Sigmoid colon (tissue), 7 donors: ENCODE results near the gene NYNRIN. TPM values are rescaled to one million over a fixed set of nuclear protein-coding genes. Genes with fewer than 3 reads are reported as not detected.

Experiments
- DNase-seq: peaks from one replicate; pipeline ENCODE4 v3.0.0-alpha.2; 2019
- H3K27ac ChIP-seq, 4 donors: fragments of 200-600 bp; sonication (generic); one replicate each; pipeline ENCODE4 v1.5.1; 2016 to 2019; ENCODE audit warnings: mild to moderate bottlenecking in 1 of 4
- H3K27me3 ChIP-seq, 3 donors: fragments of 200-600 bp; sonication (generic); one replicate each; pipeline ENCODE4 v1.5.1; 2019; ENCODE audit warnings: mild to moderate bottlenecking in 1 of 3
- H3K36me3 ChIP-seq, 4 donors: fragments of 200-600 bp; sonication (generic); one replicate each; pipeline ENCODE4 v1.5.1; 2016 to 2019
- H3K4me1 ChIP-seq, 4 donors: fragments of 200-600 bp; sonication (generic); one replicate each; pipeline ENCODE4 v1.5.1; 2017 to 2019
- H3K4me3 ChIP-seq, 4 donors: fragments of 200-600 bp; sonication (generic); one replicate each; pipeline ENCODE4 v1.5.1; 2017 to 2019; ENCODE audit warnings: mild to moderate bottlenecking in 2 of 4, moderate library complexity in 1 of 4
- H3K9me3 ChIP-seq, 4 donors: fragments of 200-600 bp in 3 of 4; sonication (generic) in 3 of 4; one replicate each; pipeline versions ENCODE4 v1.5.1 to v1.6.1; 2013 to 2019
- CTCF ChIP-seq, 4 experiments: fragments of 450-650 bp in 3 of 4; fragments of 200-600 bp in 1 of 4; IDR thresholded peaks; one replicate each; pipeline ENCODE4 v1.5.1; 2016 to 2019; ENCODE audit warnings: antibody characterized with exemption in 4 of 4, mild to moderate bottlenecking in 3 of 4, moderate library complexity in 2 of 4
- EP300 ChIP-seq, 4 donors: sonication (generic); formaldehyde crosslinking; IDR thresholded peaks; one replicate each; pipeline ENCODE4 v1.6.1; 2017; ENCODE audit warnings: antibody characterized with exemption in 4 of 4
- POLR2A ChIP-seq, 2 donors: fragments of 450-650 bp; IDR thresholded peaks; one replicate each; pipeline ENCODE4 v1.6.1; 2016; ENCODE audit warnings: antibody characterized with exemption in 2 of 2, mild to moderate bottlenecking in 2 of 2, moderate library complexity in 2 of 2
- POLR2AphosphoS5 ChIP-seq, 4 donors: sonication (generic); formaldehyde crosslinking; IDR thresholded peaks; one replicate each; pipeline ENCODE4 v1.6.1; 2017; ENCODE audit warnings: antibody characterized with exemption in 4 of 4
- WGBS, 2 donors: extraction: QIAGEN DNeasy Blood & Tissue Kit; methylation state at CpG; one replicate each; pipeline ENCODE4 v1.1.7; 2013; 5-methylcytosine and 5-hydroxymethylcytosine counted together
- intact Hi-C: fragments of 100-400 bp; cut with DNase I; formaldehyde crosslinking; loops from one replicate; pipeline ENCODE4 v1.15.1; 2023
- polyA plus RNA-seq, 3 donors: library from polyadenylated mRNA; stranded (reverse); fragments of 200-250 nt; gene quantifications; one replicate each; pipeline ENCODE4 v1.2.3, GENCODE V29; 2013
- total RNA-seq, 4 donors: library from RNA; depleted of rRNA; stranded (reverse); fragments of >200 nt; gene quantifications; one replicate each; pipeline ENCODE4 v1.1.0, GENCODE V29; 2016
- donor health status: healthy with polysubstance abuse.
- donor health status: Bipolar disorder and iron deficiency.
- donor health status: healthy.

The NYNRIN gene
- total and polyA plus RNA-seq, 7 donors: 0.60 to 17.4 (median 6.8) TPM

DNA sequence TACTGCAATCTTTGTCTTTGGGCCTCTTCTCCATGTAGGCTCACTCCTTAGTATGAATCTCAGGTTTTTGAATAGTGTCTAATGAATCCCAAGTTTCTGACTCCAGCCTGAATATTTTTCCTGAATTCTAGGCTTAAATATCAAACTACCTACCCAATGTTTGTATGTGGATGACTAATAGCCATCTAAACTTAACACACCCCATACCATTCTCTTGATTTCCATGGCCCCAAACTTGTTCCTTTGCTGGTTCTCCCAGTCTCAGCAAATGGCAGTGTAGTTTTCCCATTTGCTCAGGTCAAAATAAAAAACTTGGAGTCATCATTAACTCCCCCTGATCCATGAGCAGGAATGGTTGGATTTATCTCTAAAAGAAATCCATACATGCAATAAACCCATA, 62.5 kb downstream of the NYNRIN start:
- no peak for DNase-seq
- Histone ChIP-seq H3K27ac (no peak overlapping the region), H3K27me3 (no peaks in the 10 kb centered on the region), H3K4me3 (no peak overlapping the region), H3K9me3 (no peaks in the 10 kb centered on the region), H3K36me3 (no peaks in the 10 kb centered on the region), H3K4me1 (no peaks in the 10 kb centered on the region)
- intact Hi-C loops: no loop called here
- TF ChIP-seq CTCF (IDR thresholded peaks at IDR 0.05): no peak

DNA sequence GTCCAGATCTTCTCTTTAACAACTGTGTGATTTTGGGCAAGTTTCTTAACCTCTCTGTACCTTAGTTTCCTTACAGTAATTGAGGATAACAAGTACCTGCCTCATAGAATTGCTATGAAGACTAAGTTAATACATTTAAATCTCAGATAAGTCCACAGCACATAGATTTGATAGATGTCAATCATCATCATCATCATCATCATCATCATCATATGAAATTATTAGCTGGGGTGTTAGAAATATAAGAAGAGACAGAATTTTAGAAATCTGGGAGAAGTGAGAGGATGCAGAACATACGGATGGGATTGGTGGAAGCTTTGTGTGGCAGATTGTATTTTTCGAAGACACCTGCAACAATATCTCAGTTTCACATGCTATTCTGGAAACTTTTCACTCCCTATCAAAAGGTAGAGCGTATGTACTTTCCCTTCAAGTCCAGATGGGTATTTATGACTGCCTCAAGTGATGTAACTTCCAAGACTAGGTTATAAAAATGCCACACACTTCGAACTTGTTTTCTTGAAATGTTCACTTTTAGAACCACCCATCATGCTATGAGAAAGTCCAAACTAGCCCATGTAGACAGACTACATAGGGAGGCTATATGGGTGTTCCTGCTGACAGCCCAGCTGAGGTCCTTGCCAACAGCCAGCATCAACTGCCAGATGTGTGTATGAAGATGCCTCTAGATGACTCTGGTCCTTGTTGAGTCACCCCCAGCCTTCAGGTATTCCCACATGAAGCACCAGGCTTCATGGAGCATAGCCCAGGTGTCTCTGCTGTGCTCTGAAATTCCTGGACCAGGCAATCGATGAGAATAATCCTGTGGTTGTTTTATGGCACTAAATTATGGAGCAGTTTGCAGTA, 64.4 kb downstream of the NYNRIN start:
- H3K4me1 ChIP-seq: no peaks in the 10 kb centered on the region
- DNase-seq: no peak
- H3K9me3 ChIP-seq: no peaks in the 10 kb centered on the region
- intact Hi-C loops: no loop called here
- TF ChIP-seq CTCF (IDR thresholded peaks at IDR 0.05): no peak
- TF ChIP-seq EP300 (IDR thresholded peaks at IDR 0.05): no peak
- TF ChIP-seq POLR2A (IDR thresholded peaks at IDR 0.05): no peak
- no peak for TF ChIP-seq POLR2AphosphoS5 (IDR thresholded peaks at IDR 0.05)
- no peak overlapping the region for H3K4me3 ChIP-seq
- 24 to 48% methylated on average over 3 to 5 of the region's 5 CpGs for WGBS, 2 donors
- no peaks in the 10 kb centered on the region for H3K27me3 ChIP-seq
- no peaks in the 10 kb centered on the region for H3K36me3 ChIP-seq
- no peak overlapping the region for H3K27ac ChIP-seq

DNA sequence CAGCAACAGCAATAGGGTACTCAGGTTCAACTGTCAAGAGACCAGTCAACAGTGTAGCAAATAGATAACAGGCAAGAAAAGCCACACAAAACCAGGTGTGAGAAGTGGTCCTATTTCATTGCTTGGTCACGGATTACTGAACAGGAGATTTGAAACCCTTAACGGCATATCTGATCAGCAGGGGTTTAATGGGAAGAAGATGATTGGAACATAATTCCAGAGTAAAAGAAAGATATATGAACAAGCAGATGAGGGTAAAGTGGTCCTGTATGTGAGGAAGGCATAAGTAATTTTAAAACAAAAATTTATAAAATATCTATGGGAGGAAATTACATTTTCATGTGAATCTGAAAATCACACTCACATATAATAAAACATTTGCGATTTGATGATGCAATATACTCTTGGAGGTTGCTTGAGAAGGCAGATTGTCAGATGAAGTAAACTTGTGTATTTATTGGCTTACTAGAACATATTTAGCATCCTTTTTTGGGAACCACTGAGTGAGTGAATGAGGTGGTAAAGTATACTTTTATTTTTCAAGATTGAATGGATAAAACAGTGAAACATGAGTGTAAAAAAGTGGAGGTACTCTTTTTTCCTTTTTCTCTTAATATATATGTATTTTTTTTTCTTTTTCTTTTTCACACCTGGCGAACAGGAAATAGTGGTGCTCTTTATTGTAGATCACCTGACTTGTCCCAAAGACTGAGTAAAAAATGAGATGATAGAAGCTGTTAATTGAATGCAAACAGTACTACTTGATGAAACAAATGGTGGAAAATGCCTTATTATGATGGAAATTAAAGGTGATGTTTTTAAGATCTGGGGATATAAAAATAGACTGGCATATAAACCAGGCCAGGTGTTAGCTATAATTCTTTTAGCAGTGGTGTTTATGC, 65.3 kb downstream of the NYNRIN start:
- Histone ChIP-seq H3K4me1 (no peaks in the 10 kb centered on the region), H3K9me3 (no peaks in the 10 kb centered on the region), H3K4me3 (no peak overlapping the region), H3K27me3 (no peaks in the 10 kb centered on the region), H3K36me3 (no peaks in the 10 kb centered on the region), H3K27ac (no peak overlapping the region)
- intact Hi-C loops: no loop called here
- TF ChIP-seq CTCF (IDR thresholded peaks at IDR 0.05) (no peak), POLR2AphosphoS5 (IDR thresholded peaks at IDR 0.05) (no peak), EP300 (IDR thresholded peaks at IDR 0.05) (no peak), POLR2A (IDR thresholded peaks at IDR 0.05) (no peak)
- 18 to 56% methylated on average over 4 of the region's 4 CpGs for whole genome bisulfite sequencing, 2 donors
- no peak for DNase-seq

GRCh38 chr14:24465368-24465767, 66.6 kb downstream of the NYNRIN start:
- 90 to 97% methylated on average over 3 of the region's 3 CpGs for WGBS, 2 donors
- no peak for TF ChIP-seq POLR2A (IDR thresholded peaks at IDR 0.05)
- no peak for TF ChIP-seq CTCF (IDR thresholded peaks at IDR 0.05)
- no peak for TF ChIP-seq POLR2AphosphoS5 (IDR thresholded peaks at IDR 0.05)
- TF ChIP-seq EP300 (IDR thresholded peaks at IDR 0.05): no peak
- Histone ChIP-seq H3K27ac (no peak overlapping the region), H3K4me3 (no peak overlapping the region), H3K27me3 (no peaks in the 10 kb centered on the region), H3K9me3 (no peaks in the 10 kb centered on the region), H3K4me1 (no peaks in the 10 kb centered on the region), H3K36me3 (no peaks in the 10 kb centered on the region)
- no peak for DNase-seq
- intact Hi-C loops: no loop called here
